Measurements from ENCODE around the gene PC. TPM values are rescaled to one million over a fixed set of nuclear protein-coding genes. Genes with fewer than 3 reads are reported as not detected.
A peak's percentile ranks its signal among the peaks of the same experiment; 100 is the strongest.

PC gene
- total and polyA plus RNA-seq, 9 of the 15 experiments (the other 6 are each of a cell fraction or from before 2014, with no cell fraction given): 0.94 to 38.0 (median 8.7) TPM

DNA sequence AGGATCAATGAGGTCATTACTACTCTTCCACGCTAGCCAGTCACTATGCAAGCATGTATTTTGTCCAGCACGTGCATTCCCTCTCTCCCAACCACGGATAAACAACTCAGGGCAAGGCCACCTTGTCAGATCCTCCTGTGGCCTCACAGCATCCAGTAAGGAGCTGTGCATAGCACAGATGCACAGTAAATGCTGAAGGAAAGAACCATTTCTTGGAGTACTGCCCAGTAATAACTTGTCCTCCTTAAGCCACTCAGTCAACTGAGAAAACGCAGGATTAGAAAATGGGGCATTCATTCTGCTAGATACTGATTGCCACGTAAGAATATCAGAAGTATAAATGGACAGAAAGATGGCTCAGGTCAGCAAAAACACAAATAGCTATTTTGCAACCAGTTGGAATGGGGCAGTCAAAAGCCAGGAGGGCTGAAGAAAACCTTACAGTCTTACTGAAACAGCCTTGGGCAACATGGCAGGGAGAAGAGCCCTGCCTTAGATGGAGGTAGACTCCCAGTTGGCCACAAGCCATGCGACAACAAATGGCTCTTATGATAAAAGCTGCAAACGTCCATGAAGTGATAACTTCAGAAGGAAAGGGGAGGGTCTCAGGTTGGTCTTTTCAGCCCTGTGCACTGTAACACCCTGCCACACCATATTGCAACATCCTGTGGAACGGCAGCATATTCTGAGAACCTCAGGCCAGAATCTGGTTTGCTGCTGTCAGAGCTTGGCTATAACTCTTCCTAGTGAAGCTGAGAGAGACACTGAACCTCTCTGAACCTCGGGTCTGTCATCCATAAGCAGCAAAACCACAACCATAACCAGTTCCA is 23.0 kb downstream of the PC start (continued):
- TF ChIP-seq HMGXB4 (CRISPR knock-in tag; IDR thresholded peaks at IDR 0.05): no peak
- no peak for TF ChIP-seq SMAD1 (IDR thresholded peaks at IDR 0.05; ENCODE audit: low read depth, low read length, partially characterized antibody)
- TF ChIP-seq HDAC8 (tag; IDR thresholded peaks at IDR 0.05): no peak
- TF ChIP-seq ZNF318 (IDR thresholded peaks at IDR 0.05; ENCODE audit: borderline replicate concordance in 1 of 2, low read depth in 1 of 2): no peak
- peak; percentile 90 for TF ChIP-seq EHMT2 (IDR thresholded peaks at IDR 0.05)
- TF ChIP-seq ZNF384 (IDR thresholded peaks at IDR 0.05; ENCODE audit: low read depth, low read length): no peak
- peak; percentile 97 for TF ChIP-seq HMBOX1 (IDR thresholded peaks at IDR 0.05)
- no peak for TF ChIP-seq ETV5 (CRISPR knock-in tag; IDR thresholded peaks at IDR 0.05; ENCODE audit: low read depth)
- no peak for TF ChIP-seq ZNF507 (tag; conservative IDR thresholded peaks at IDR 0.05)
- no peak for TF ChIP-seq ZNF696 (CRISPR knock-in tag; conservative IDR thresholded peaks at IDR 0.05)
- no peak for TF ChIP-seq KAT7 (CRISPR knock-in tag; IDR thresholded peaks at IDR 0.05; ENCODE audit: borderline replicate concordance)
- peak in 1 of 2 experiments; percentile 76; a peak in 1 of 4 replicates for TF ChIP-seq SRF (CRISPR knock-in tag; IDR thresholded peaks at IDR 0.05)
- TF ChIP-seq ZNF75A (CRISPR knock-in tag; IDR thresholded peaks at IDR 0.05): no peak
- 0 out of 2 replicates have a peak, but pooled peaks have one; percentile 6 for TF ChIP-seq KLF6 (CRISPR knock-in tag; IDR thresholded peaks at IDR 0.05; ENCODE audit: borderline replicate concordance)
- TF ChIP-seq ZNF253 (CRISPR knock-in tag; conservative IDR thresholded peaks at IDR 0.05): no peak
- TF ChIP-seq ZNF184 (CRISPR knock-in tag; IDR thresholded peaks at IDR 0.05): no peak
- TF ChIP-seq ZNF583 (CRISPR knock-in tag; IDR thresholded peaks at IDR 0.05): no peak
